Measurements from ENCODE around the gene MBD3.

MBD3 gene

DNA sequence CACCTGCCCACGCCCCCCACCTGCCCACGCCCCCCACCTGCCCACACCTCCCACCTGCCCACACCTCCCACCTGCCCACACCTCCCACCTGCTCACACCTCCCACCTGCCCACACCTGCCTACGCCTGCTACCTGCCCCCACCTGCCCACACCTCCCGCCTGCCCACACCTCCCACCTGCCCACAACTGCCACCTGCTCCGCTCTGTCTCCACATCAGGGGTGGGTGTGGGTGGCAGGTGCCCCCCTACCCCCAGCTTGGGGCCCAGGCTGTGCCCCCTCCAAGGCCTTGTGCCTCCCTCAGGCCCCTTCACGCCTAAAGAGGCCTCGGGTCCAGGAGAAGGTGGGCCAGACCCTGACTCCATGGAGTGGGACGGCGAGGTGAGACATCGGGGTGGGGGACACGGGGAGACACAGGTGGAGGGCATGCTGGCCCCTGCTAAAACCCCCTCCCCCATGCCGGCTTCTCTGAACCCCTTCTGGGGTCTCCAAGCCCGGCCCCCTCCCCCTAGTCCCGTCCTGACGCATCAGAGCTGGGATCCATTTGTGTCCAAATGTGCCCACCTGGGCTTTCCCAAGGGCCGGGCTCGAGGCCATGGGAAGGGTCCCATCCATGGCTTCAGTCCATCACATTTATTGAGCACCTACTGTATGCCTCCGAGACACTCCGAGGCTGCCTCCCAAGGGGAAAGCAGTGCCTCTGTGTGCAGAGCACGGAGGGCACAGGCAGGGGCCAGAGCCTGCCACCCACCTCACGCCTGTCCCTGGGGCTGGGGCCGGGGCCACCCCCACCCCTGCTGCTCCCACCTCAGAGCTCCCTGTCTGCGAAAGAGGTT, 63.9 kb downstream of the MBD3 start:
- no peak for DNase-seq
- Histone ChIP-seq H3K27ac (no peak overlapping the region), H3K36me3 (replicated peaks) (no peaks in the 10 kb centered on the region), H3K27me3 (replicated peaks) (peaks cover 18% of the 10 kb centered on the region), H3K4me3 (ENCODE audit: low read depth, low read length) (no peak overlapping the region)
- TF ChIP-seq, protein P1, sequence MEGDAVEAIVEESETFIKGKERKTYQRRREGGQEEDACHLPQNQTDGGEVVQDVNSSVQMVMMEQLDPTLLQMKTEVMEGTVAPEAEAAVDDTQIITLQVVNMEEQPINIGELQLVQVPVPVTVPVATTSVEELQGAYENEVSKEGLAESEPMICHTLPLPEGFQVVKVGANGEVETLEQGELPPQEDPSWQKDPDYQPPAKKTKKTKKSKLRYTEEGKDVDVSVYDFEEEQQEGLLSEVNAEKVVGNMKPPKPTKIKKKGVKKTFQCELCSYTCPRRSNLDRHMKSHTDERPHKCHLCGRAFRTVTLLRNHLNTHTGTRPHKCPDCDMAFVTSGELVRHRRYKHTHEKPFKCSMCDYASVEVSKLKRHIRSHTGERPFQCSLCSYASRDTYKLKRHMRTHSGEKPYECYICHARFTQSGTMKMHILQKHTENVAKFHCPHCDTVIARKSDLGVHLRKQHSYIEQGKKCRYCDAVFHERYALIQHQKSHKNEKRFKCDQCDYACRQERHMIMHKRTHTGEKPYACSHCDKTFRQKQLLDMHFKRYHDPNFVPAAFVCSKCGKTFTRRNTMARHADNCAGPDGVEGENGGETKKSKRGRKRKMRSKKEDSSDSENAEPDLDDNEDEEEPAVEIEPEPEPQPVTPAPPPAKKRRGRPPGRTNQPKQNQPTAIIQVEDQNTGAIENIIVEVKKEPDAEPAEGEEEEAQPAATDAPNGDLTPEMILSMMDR (IDR thresholded peaks at IDR 0.05; ENCODE audit: low read depth, low read length, missing control alignments), result no peak
- in situ Hi-C loops (cut with HindIII; ENCODE audit: low pct_ligation_motif_present, low sequenced_read_pairs), result no loop called here

DNA sequence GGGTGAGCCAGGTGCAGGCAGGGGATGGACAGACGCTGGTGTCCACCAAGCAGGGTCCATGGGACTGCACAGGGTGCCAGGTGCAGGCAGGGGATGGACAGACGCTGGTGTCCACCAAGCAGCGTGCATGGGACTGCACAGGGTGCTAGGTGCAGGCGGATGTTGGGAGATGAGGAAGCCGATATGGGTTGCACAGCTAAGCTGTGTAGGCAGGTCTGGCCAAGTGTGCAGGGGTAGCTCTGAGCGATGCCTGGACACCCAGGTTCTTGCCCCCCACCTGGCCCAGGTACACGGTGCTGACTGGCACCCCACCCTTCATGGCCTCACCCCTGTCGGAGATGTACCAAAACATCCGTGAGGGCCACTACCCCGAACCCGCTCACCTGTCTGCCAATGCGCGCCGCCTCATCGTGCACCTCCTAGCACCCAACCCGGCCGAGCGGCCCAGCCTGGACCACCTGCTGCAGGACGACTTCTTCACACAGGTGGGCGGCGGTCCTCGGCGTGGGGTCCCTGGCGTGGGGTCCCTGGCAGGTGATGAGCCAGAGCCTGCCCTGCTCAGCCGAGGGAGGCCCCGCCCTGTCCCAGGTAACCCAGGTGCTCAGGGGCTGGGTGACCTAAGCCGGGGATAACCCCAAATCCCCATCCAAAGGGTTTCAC, 64.9 kb downstream of the MBD3 start:
- in situ Hi-C loops (cut with HindIII; ENCODE audit: low pct_ligation_motif_present, low sequenced_read_pairs), result no loop called here
- no peak for DNase-seq

DNA sequence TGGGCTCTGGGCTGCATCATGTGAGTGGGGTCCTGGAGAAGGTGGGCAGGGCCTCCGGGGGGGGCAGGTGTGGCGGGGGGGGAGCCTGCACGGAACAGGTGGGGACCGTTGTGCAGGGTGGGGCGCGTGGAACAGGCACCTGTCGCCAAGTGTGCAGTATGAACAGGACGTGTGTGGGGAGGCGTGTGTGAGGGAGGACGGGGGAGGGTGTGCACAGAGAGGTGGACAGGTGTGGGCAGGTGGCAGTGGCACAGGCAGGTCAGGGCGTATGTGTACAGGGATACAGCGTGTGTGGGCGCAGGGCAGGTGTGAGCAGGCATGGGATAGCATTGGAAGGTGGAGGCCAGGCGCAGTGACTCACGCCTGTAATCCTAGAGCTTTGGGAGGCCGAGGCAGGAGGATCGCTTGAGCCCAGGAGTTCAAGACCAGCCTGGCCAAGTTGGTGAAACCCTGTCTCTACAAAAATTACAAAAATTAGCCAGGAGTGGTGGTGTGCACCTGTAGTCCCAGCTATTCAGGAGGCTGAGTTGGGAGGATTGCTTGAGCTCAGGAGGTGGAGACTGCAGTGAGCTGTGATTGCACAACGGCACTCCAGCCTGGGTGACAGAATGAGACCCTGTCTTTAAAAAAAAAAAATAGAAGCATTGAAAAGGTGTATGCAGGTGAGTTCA, 65.6 kb downstream of the MBD3 start:
- H3K27me3 ChIP-seq (replicated peaks), result peaks cover 30% of the 10 kb centered on the region
- in situ Hi-C loops (cut with HindIII; ENCODE audit: low pct_ligation_motif_present, low sequenced_read_pairs), result no loop called here
- H3K27ac ChIP-seq, result no peak overlapping the region
- TF ChIP-seq, protein P1 (IDR thresholded peaks at IDR 0.05; ENCODE audit: low read depth, low read length, missing control alignments), result no peak
- H3K4me3 ChIP-seq (ENCODE audit: low read depth, low read length), result no peak overlapping the region
- DNase-seq, result no peak
- H3K36me3 ChIP-seq (replicated peaks), result no peaks in the 10 kb centered on the region

More for the DNA sequence above, 64.9 kb downstream of the MBD3 start:
- H3K4me3 ChIP-seq (ENCODE audit: low read depth, low read length), result no peak overlapping the region
- peaks cover 27% of the 10 kb centered on the region for H3K27me3 ChIP-seq (replicated peaks)
- H3K27ac ChIP-seq, result no peak overlapping the region
- H3K36me3 ChIP-seq (replicated peaks), result no peaks in the 10 kb centered on the region
- TF ChIP-seq, protein P1 (IDR thresholded peaks at IDR 0.05; ENCODE audit: low read depth, low read length, missing control alignments), result no peak

DNA sequence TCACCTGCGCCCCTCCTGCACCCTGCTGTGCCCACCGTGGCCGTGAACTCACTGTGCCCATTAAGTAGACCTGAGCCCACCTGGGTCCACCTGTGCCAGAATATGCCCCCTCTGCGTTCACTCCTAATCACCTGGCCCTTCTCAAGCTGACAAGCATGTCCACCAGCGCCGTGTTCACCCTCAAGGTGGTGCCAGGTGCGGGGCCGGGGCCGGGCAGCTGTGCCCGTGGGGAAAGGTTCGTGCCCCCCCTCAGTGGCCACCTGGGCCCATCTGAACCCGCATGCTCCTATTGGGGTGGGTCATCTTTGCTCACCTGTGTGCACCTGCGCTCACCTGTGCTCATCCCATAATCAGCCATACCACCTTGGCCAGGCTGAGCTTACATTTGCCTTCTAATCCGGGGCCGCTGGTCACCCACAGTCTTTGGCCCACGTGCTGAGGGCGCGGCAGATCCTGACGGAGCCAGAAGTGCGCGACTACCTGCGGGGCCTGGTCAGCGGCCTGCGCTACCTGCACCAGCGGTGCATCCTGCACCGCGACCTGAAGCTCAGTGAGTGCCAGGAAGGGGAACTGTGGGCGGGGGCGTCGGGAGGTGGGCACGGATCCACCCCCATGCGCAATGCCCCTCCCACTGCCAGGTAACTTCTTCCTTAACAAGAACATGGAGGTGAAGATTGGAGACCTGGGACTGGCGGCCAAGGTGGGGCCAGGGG, 66.4 kb downstream of the MBD3 start:
- DNase-seq, result no peak
- Histone ChIP-seq H3K36me3 (replicated peaks) (no peaks in the 10 kb centered on the region), H3K27me3 (replicated peaks) (peaks cover 30% of the 10 kb centered on the region), H3K4me3 (ENCODE audit: low read depth, low read length) (no peak overlapping the region), H3K27ac (no peak overlapping the region)
- in situ Hi-C loops (cut with HindIII; ENCODE audit: low pct_ligation_motif_present, low sequenced_read_pairs), result no loop called here
- TF ChIP-seq, protein P1 (IDR thresholded peaks at IDR 0.05; ENCODE audit: low read depth, low read length, missing control alignments), result no peak

DNA sequence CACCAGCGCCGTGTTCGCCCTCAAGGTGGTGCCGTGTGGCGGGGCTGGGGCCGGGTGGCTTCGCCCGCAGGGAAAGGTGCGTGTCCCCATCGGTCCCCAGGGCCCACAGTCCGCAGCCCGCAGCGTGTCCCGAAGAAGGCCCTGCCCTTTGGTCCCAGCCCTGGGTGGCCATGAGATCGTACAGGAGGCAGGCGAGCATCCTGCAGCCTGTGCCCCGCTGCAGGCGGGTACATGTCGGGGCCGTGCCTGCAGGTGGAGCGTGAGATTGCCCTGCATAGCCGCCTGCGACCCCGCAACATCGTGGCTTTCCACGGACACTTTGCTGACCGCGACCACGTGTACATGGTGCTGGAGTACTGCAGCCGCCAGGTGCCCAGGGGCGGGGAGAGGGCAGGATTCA, 67.3 kb downstream of the MBD3 start:
- H3K36me3 ChIP-seq (replicated peaks), result no peaks in the 10 kb centered on the region
- no peak for DNase-seq
- H3K27ac ChIP-seq, result no peak overlapping the region
- peaks cover 30% of the 10 kb centered on the region for H3K27me3 ChIP-seq (replicated peaks)
- in situ Hi-C loops (cut with HindIII; ENCODE audit: low pct_ligation_motif_present, low sequenced_read_pairs), result no loop called here
- TF ChIP-seq, protein P1 (IDR thresholded peaks at IDR 0.05; ENCODE audit: low read depth, low read length, missing control alignments), result no peak
- no peak overlapping the region for H3K4me3 ChIP-seq (ENCODE audit: low read depth, low read length)

Measured in brain microvascular endothelial cell (primary cell).